GM21447 (cell line): Measurements from ENCODE around the gene SCUBE2.
A peak's percentile ranks its signal among the peaks of the same experiment; 100 is the strongest.

ENCODE experiments used
- ATAC-seq: cut with Tn5 transposase; IDR thresholded peaks from one replicate; pipeline ENCODE4 v1.9.1; 2021; ENCODE audit not compliant: unreplicated experiment

SCUBE2 gene

DNA sequence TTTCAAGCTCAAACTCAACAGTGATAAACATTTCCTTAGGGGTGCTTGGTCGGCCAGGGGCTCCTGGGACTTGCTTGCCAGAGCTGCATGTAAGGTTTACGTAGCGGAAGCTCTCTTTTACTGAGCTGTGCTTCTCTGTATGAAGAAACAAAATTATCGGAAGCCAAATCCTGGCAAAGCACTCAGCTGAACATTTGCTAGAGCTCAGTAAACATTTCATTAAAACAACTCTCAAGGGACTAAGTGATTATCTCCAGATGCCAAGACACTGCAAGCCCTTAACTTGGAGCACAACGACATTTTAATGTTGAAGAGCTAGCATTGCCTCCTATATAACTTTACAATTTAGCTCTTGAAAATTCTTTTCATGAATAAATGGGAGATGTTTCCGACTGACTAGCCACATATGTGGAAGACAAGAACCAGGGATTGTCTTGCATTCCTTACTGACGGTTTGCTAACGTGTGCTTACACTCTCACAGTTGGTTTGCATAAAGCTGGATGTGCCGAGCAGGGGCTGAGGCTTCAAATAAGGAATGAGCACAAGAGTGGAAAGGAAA, 43.4 kb downstream of the SCUBE2 start:
- ATAC-seq, result no peak

DNA sequence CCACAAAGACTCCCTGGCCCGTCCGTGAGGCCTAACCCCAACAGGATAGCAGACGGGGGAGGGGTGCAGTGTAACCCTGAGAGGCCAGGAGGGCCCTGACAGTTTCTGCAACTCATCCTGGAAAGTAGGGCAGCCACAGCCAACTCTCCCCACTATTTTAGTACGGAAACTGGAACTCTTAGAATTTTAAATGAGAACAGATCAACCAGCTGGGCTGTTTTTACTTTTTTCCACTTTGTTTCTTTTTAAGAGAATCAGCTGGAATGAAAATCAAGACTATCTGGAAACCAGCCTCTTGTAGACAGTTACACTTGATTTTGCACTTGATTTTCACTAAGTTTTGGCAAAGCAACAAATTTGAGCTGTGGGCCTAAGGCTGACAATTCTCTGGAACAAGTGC, 44.9 kb downstream of the SCUBE2 start:
- no peak for ATAC-seq

GRCh38 chr11:9042488-9042887, 48.9 kb downstream of the SCUBE2 start:
- no peak for ATAC-seq

GRCh38 chr11:9041747-9042146, 49.7 kb downstream of the SCUBE2 start:
- no peak for ATAC-seq

- ATAC-seq, result no peak
These were observed 51.0 kb downstream of the SCUBE2 start for GRCh38 chr11:9040410-9040809.

DNA sequence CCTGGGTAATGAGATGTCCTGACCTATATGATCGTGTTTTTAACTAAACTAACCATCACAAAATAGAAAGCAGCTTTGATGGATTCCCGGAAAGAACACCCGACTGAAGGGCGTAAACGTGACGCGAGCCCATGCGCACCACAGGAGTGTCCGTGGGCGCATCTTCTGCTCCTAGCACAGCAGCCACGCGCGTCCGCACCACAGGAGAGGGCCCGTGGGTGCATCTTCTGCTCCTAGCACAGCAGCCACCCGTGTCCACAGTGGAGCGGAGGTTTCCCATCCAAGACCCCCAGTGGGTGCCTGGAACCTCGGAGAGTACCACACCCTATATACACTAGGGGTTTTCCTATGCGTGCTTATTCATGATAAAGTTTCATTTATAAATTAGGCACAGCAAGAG, 51.5 kb downstream of the SCUBE2 start:
- ATAC-seq, result no peak

DNA sequence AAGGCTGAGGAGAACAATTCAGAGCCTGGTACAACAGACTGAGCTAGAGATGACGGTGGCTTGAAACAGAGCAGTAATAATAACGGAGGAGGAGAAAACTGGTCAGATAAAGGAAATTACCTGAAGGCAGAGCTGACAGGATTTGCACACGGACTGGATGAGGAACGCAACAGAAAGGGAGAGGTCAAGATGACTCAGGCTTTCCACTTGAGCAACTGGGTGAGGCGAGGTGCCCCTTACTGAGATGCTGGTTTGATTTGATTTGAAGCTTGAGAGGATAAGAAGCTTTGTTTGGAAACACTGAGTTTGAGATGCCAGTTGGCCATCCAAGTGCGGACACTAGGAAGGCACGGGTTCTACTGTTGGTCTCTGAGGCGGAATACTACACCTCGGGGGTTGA, 52.2 kb downstream of the SCUBE2 start:
- ATAC-seq, result no peak

GRCh38 chr11:9038541-9038940, 52.9 kb downstream of the SCUBE2 start:
- no peak for ATAC-seq

DNA sequence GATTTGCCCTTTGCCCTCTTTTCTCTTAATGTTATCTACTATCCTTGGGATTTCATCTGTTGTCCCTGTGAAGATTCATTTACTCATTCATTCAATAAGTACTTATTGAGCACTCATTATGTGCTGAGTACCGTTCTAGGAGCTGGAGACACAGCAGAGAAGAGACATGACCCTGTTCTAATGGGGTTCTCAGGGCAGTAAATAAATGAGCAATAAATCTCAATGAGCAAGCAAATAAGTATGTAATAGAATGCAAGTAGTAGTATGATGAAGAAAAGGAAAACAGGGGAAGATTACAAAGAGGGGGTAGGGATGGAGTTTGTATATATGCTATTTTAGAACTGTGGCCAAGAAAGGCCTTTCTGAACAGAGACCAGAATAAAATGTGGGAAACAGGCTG, 53.4 kb downstream of the SCUBE2 start:
- no peak for ATAC-seq

- no peak for ATAC-seq
These were observed 54.2 kb downstream of the SCUBE2 start for GRCh38 chr11:9037046-9037780.

GRCh38 chr11:9030601-9031000, 60.8 kb downstream of the SCUBE2 start:
- ATAC-seq, result no peak

GRCh38 chr11:9029422-9029821, 62.0 kb downstream of the SCUBE2 start:
- ATAC-seq, result no peak

DNA sequence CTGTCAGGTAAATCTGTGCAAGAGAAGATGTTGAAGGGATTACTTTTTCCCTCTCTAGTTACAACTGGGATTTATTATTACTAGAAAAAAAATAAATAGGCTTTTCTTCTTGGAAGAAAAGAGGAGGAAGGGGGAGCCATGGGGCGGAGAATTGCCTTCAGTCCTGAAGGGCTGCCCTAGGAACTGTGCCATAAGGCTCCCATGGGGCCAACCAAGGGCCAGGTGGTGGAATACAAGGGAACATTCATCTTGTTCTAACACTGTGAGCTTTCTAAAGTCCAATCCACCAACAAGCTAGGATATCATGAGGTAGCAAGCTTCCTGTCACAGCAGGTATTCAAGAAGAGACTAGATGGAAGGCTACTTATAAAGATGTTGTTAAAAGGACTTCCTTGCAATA, 62.8 kb downstream of the SCUBE2 start:
- ATAC-seq, result no peak

DNA sequence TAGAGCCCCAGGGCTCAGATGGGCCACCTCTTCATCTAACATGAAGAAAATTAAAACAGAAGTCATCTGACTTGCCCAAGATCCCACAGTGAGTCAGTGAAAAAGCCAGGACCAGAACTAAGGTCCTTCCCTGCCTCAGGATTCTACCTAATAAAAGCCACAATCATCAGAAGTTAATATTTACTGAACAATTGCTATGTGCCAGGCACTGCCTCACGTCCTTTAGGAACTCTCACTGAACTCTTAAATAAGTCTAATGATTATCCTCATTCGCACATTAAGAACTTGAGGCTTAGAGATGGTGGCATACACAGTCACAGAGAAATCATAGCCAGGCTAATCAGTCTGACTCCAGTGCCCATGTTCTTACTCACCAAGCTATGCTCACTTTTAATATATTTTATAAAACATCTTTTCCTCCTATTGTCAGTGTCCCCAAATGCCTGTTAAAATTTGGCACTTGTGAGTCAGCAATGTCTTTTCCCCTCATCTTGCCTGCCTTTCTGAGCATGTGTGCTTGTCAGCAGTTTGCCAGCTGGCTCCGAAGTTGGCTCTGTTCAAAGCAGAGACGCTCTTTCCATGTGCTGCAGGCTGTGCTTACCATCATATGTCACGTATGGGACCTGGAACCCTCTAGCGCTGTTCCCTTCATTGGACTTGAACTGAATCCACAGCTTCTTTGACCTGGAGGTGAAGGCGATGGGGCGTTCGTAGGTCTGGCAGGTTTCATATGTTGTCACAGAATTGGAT, 66.1 kb downstream of the SCUBE2 start:
- no peak for ATAC-seq

DNA sequence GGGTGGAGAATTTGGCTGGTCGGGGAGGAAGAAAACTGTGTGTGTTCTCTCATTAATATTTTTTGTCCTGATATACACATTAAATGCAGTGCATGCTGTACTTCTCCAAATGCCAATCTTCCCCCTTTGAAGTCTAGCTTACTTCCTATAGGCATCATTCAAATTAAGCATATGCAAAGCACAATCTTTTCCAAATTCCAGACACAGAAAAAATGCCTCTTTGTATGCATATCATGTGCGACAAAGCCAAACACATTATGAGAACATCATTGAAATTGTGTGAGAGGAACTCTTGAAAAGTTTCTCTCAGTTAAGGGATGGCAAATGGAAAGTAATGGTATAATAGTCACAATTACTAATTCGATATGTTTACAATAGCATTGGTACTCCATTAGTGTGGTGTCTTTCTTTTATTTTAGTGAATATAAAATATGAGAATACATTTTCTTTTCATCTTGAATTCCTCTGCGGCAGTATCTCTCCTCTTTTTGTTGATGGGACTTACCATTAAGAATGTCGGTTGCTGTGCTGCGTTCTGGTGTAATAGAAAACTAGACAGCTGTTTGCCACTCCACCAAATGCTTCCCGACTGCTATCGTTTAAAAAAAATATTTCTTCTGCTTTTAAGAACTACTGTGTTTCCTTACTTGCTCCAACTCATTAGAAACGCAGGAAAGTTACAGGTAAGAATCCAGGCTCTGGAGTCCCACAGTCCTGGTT, 68.3 kb downstream of the SCUBE2 start:
- ATAC-seq, result no peak

DNA sequence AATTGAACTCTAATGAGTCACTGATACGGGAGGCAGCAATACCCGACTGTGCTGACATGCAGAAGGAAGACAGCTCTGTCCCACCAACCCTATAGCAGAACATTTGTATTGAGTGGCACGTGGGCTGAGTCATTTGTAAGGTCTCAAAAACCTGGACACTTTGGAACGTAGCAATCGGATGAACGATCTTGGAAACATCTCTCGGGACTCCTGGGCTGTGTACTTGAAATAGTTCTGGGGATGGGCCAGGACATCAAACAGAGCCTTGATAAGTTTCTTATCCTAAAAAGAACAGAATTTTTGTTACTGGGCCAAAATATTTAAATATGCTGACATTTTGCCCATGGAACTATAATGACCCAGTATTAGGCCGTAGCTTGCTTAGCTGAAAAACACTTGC, 70.5 kb downstream of the SCUBE2 start:
- no peak for ATAC-seq

GRCh38 chr11:9019861-9020260, 71.5 kb downstream of the SCUBE2 start:
- no peak for ATAC-seq

DNA sequence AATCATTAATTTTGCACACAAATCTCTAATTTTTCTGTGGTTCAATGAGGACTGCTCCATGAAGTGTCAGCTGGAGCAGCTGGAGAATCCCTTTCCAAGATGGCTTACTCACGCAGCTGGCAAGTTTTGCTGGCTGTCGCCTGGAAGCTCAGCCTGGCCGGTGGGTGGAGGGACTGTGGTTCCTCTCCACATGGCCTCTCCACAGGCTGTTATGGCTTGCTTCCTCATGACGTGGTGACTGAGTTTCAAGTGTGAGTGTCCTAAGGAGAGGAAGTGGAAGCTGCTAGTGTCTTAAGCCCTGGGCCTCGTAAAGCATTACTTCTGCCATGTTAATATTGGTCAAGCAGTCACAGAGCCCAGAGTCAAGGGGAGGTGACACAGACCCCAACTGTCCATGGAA, 73.6 kb downstream of the SCUBE2 start:
- ATAC-seq, result no peak

GRCh38 chr11:9016916-9017642, 74.3 kb downstream of the SCUBE2 start:
- ATAC-seq, result no peak

GRCh38 chr11:9015677-9016076, 75.7 kb downstream of the SCUBE2 start:
- peak; percentile 72 for ATAC-seq

DNA sequence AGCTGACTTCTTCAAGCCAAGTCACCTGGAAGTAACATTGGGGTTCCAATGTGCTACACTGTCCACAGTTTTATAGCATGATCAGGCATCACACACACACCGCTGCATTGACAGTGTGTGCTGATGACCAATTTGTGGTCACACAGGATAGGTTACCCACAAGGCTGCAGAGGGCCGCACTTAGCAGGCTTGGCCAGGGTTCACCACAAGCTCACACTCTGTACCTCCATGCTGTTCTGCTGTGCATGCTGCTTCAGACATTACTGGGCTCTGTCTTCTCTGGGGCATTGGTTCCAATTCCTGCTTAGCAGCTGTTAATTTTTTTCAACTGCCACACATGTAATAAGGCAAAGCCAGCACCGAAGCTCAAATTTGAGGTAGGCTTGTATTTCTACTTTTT, 76.6 kb downstream of the SCUBE2 start:
- no peak for ATAC-seq
